HepG2 (cell line): ENCODE measurements around the gene ZNF621. TPM values are rescaled to one million over a fixed set of nuclear protein-coding genes. Genes with fewer than 3 reads are reported as not detected.

Experiments used
- BCL6 ChIP-seq: IDR thresholded peaks from 2 replicates; pipeline ENCODE4 v1.6.1; 2016; ENCODE audit warnings: missing genetic modification reagents, missing compliant biosample characterization
- DR1 ChIP-seq: sonication (generic); formaldehyde crosslinking; IDR thresholded peaks from 2 replicates; pipeline ENCODE4 v1.8.0; 2021; ENCODE audit warnings: mild to moderate bottlenecking, missing genetic modification reagents, inconsistent platforms
- GABPB1 ChIP-seq: IDR thresholded peaks from 2 replicates; pipeline ENCODE4 v1.6.1; 2016; ENCODE audit warnings: mild to moderate bottlenecking, missing genetic modification reagents, moderate library complexity, missing compliant biosample characterization
- HDAC1 ChIP-seq: sonication (generic); formaldehyde crosslinking; IDR thresholded peaks from 2 replicates; pipeline ENCODE4 v1.5.1; 2020; ENCODE audit warnings: mild to moderate bottlenecking, missing genetic modification reagents
- IKZF1 ChIP-seq: fragments of 450-650 bp; IDR thresholded peaks from 2 replicates; pipeline ENCODE4 v1.7.1; 2016
- MAZ ChIP-seq, 2 experiments: sonication (generic) in 1 of 2; formaldehyde crosslinking in 1 of 2; IDR thresholded peaks; 2 replicates each; pipeline versions ENCODE4 v1.5.0 to v1.6.1; 2012 to 2020; ENCODE audit warnings: low read depth in 2 of 2, mild to moderate bottlenecking in 2 of 2, borderline replicate concordance in 1 of 2, improper control_type of control experiment in 1 of 2, low read length in 1 of 2, missing genetic modification reagents in 1 of 2, moderate library complexity in 1 of 2
- MED1 ChIP-seq: sonication (generic); formaldehyde crosslinking; IDR thresholded peaks from 2 replicates; pipeline ENCODE4 v1.4.0; 2020; ENCODE audit warnings: missing genetic modification reagents
- MYNN ChIP-seq: sonication (generic); formaldehyde crosslinking; IDR thresholded peaks from 2 replicates; pipeline ENCODE4 v1.4.0; 2020; ENCODE audit warnings: mild to moderate bottlenecking, low read depth, missing genetic modification reagents
- POLR2AphosphoS5 ChIP-seq: IDR thresholded peaks from 2 replicates; pipeline ENCODE4 v1.6.1; 2012; ENCODE audit warnings: low read depth, low read length
- SALL1 ChIP-seq: sonication (generic); formaldehyde crosslinking; IDR thresholded peaks from 2 replicates; pipeline ENCODE4 v1.8.0; 2022; ENCODE audit warnings: mild to moderate bottlenecking, missing genetic modification reagents
- SAP130 ChIP-seq: IDR thresholded peaks from 2 replicates; pipeline ENCODE4 v1.6.1; 2016; ENCODE audit warnings: low read depth
- SNAI1 ChIP-seq: sonication (generic); formaldehyde crosslinking; IDR thresholded peaks from 2 replicates; pipeline ENCODE4 v1.5.0; 2020; ENCODE audit warnings: mild to moderate bottlenecking, missing genetic modification reagents, borderline replicate concordance
- SOX13 ChIP-seq, 3 experiments: fragments of 450-650 bp in 1 of 3; sonication (generic) in 1 of 3; formaldehyde crosslinking in 1 of 3; IDR thresholded peaks in 2 of 3; conservative IDR thresholded peaks in 1 of 3; 2 replicates each; pipeline versions ENCODE4 v1.5.0 to v1.6.1; 2016 to 2020; ENCODE audit warnings: antibody characterized with exemption in 1 of 3, mild to moderate bottlenecking in 1 of 3, missing compliant biosample characterization in 1 of 3, missing genetic modification reagents in 1 of 3, moderate library complexity in 1 of 3
- ZFX ChIP-seq: sonication (generic); formaldehyde crosslinking; IDR thresholded peaks from 2 replicates; pipeline ENCODE4 v1.4.0; 2020; ENCODE audit warnings: mild to moderate bottlenecking, low read depth, missing genetic modification reagents, moderate library complexity
- ZFY ChIP-seq: sonication (generic); formaldehyde crosslinking; IDR thresholded peaks from 2 replicates; pipeline ENCODE4 v1.4.0; 2020; ENCODE audit warnings: missing genetic modification reagents
- ZGPAT ChIP-seq: IDR thresholded peaks from 2 replicates; pipeline ENCODE4 v1.6.1; 2016; ENCODE audit warnings: mild to moderate bottlenecking
- ZNF430 ChIP-seq: sonication (generic); formaldehyde crosslinking; IDR thresholded peaks from 2 replicates; pipeline ENCODE4 v1.9.0; 2021; ENCODE audit warnings: mild to moderate bottlenecking, missing genetic modification reagents
- ZNF557 ChIP-seq: sonication (generic); formaldehyde crosslinking; IDR thresholded peaks from 2 replicates; pipeline ENCODE4 v1.4.0; 2020; ENCODE audit warnings: missing genetic modification reagents
- ZNF574 ChIP-seq: sonication (generic); formaldehyde crosslinking; IDR thresholded peaks from 2 replicates; pipeline ENCODE4 v1.4.0; 2020; ENCODE audit warnings: missing genetic modification reagents
- ZNF598 ChIP-seq: sonication (generic); formaldehyde crosslinking; IDR thresholded peaks from 2 replicates; pipeline ENCODE4 v1.5.1; 2020; ENCODE audit warnings: mild to moderate bottlenecking, missing genetic modification reagents, borderline replicate concordance
- ZNF629 ChIP-seq: sonication (generic); formaldehyde crosslinking; conservative IDR thresholded peaks from 2 replicates; pipeline ENCODE4 v1.5.0; 2020; ENCODE audit warnings: missing genetic modification reagents
- ZNF777 ChIP-seq: sonication (generic); formaldehyde crosslinking; IDR thresholded peaks from 2 replicates; pipeline ENCODE4 v1.4.0; 2020; ENCODE audit warnings: missing genetic modification reagents
- polyA plus RNA-seq, 8 experiments: library from polyadenylated mRNA; depleted of rRNA in 3 of 8; stranded (reverse) in 7 of 8; unstranded in 1 of 8; fragments of >200 nt; fragmentation: Illumina TruSeq in 4 of 8; extraction: Trizol in 4 of 8; gene quantifications; 2 replicates each; pipeline versions ENCODE4 v1.2.1 to v1.2.3, GENCODE V29; 2011 to 2016; ENCODE audit warnings: low read depth in 4 of 8, missing spikeins in 1 of 8, mixed read lengths in 1 of 8; ENCODE audit not compliant: insufficient read depth in 1 of 8
- total RNA-seq, 5 experiments: library from RNA; depleted of rRNA; stranded (reverse); fragments of >200 nt; fragmentation: Illumina TruSeq; extraction: Trizol; gene quantifications; 2 replicates each; pipeline ENCODE4 v1.2.3, GENCODE V29; 2016; ENCODE audit warnings: low read depth in 1 of 5
- TF ChIP-seq, protein P1 (sequence below): sonication (generic); formaldehyde crosslinking; IDR thresholded peaks from 2 replicates; pipeline ENCODE4 v1.5.1; 2020; ENCODE audit warnings: missing genetic modification reagents, mild to moderate bottlenecking, borderline replicate concordance

ZNF621 gene
- total and polyA plus RNA-seq, 2 of the 13 experiments (the other 11 are each of a cell fraction or from before 2014, with no cell fraction given), result 13.2 to 14.9 TPM

DNA sequence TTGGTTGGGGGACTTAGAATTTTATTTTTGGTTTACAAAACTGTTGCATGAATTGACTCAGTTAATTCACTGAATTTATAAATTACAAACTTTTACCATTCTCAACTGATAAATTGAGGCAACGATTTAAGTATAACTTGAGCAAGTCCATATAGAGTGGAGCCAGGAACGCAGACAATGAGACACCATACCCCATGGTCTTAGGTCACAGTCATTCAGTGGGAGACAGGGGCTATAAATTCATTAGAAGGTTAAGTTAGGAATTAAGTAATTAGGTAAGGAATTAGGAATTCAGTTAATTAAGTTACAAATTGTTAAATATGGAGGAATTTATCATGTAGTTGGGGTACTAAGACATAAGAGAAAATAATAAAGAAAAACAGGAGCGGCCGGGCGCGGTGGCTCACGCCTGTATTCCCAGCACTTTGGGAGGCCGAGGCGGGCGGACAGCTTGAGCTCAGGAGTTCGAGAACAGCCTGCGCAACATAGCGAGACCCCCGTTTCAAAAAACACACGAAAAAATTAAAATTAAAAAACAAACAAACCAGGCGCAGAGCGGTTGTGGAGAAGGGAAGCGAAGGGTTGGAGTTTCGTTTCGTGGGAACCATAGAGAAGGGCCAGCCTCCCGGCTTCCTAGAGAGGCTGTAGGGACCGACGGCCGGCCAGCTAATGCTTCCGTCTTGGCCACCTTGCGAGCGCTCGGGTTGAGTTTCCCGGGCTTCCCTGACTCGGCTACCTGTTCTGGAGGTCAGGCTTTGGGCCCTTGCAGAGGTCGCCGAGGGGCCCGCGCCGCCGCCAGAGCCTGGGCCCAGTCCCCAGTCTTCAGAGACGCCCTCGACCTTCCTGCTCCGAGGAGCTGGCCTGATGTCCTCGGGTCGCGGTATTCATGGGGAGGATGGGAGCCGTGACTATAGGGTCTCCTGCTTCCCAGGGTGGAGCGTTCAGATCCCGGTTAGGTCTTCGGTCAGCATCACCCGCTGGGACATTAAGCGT is 48.0 kb upstream of the ZNF621 start, which contains the start of gene ZNF619 (continued):
- TF ChIP-seq DR1 (CRISPR knock-in tag) (0 out of 2 replicates have a peak, but pooled peaks have one; percentile 27), SNAI1 (CRISPR knock-in tag) (no peak), ZGPAT (peak; percentile 71), MAZ (IDR thresholded peaks at IDR 0.05; ENCODE audit: borderline replicate concordance, low read depth, low read length) (no peak), MAZ (CRISPR knock-in tag; IDR thresholded peaks at IDR 0.05; ENCODE audit: low read depth) (peak; percentile 47; the same call in 1 of the 2 replicates), ZNF629 (no peak), ZNF777 (peak; percentile 74), ZNF557 (CRISPR knock-in tag) (0 out of 2 replicates have a peak, but pooled peaks have one; percentile 43), IKZF1 (no peak), ZNF598 (CRISPR knock-in tag) (peak; percentile 59; the same call in 1 of the 2 replicates), SALL1 (CRISPR knock-in tag) (peak; percentile 51), POLR2AphosphoS5 (peak; percentile 56; the same call in 1 of the 2 replicates), MYNN (no peak), ZNF574 (CRISPR knock-in tag) (peak; percentile 99), ZNF430 (CRISPR knock-in tag) (0 out of 2 replicates have a peak, but pooled peaks have one; percentile 43), SAP130 (CRISPR knock-in tag) (peak; percentile 80), GABPB1 (peak; percentile 88), BCL6 (CRISPR knock-in tag) (no peak), SOX13 (IDR thresholded peaks at IDR 0.05) (no peak), SOX13 (CRISPR knock-in tag; conservative IDR thresholded peaks at IDR 0.05 in 1 of 2, IDR thresholded peaks at IDR 0.05 in 1 of 2) (no peak), MED1 (CRISPR knock-in tag) (peak; percentile 52), ZFX (peak; percentile 89), HDAC1 (CRISPR knock-in tag) (peak; percentile 71), ZFY (peak; percentile 89)
- TF ChIP-seq, protein P1, sequence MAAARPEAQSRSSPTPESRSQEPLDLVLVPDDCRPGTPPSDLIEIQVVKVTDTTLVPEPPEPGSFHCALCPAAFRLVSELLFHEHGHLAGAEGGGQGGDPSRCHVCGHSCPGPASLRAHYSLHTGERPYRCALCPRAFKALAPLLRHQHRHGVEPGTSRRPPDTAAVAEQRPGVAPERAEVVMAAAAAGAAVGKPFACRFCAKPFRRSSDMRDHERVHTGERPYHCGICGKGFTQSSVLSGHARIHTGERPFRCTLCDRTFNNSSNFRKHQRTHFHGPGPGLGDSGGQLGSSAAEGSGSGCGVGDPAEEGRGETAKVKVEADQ (CRISPR knock-in tag), result no peak
